ENCODE measurements around the gene CDH24. TPM values are rescaled to one million over a fixed set of nuclear protein-coding genes. Genes with fewer than 3 reads are reported as not detected.

The CDH24 gene
- total RNA-seq, 1 donor: 1.6 TPM

- DNase-seq (ENCODE audit: low read depth in 2 of 3, low spot score in 2 of 3): no peak
These were observed 34.2 kb upstream of the CDH24 start for GRCh38 chr14:23091294-23092225.

- no peak for DNase-seq (ENCODE audit: low read depth in 2 of 3, low spot score in 2 of 3)
These were observed 32.9 kb upstream of the CDH24 start for GRCh38 chr14:23090254-23090636.

- DNase-seq (ENCODE audit: low read depth in 2 of 3, low spot score in 2 of 3): no peak
These were observed 32.4 kb upstream of the CDH24 start for GRCh38 chr14:23089498-23090253.

GRCh38 chr14:23086565-23086964 is 29.2 kb upstream of the CDH24 start:
- DNase-seq (ENCODE audit: low read depth in 2 of 3, low spot score in 2 of 3): no peak

GRCh38 chr14:23085458-23085857 is 28.1 kb upstream of the CDH24 start:
- no peak for DNase-seq (ENCODE audit: low read depth in 2 of 3, low spot score in 2 of 3)

- no peak for DNase-seq (ENCODE audit: low read depth in 2 of 3, low spot score in 2 of 3)
These were observed 23.2 kb upstream of the CDH24 start for GRCh38 chr14:23080474-23080873.

- DNase-seq (ENCODE audit: low read depth in 2 of 3, low spot score in 2 of 3): no peak
These were observed 22.4 kb upstream of the CDH24 start for GRCh38 chr14:23079716-23080115.

- DNase-seq (ENCODE audit: low read depth in 2 of 3, low spot score in 2 of 3): no peak
These were observed 21.4 kb upstream of the CDH24 start for GRCh38 chr14:23078692-23079116.

- no peak for DNase-seq (ENCODE audit: low read depth in 2 of 3, low spot score in 2 of 3)
These were observed 20.6 kb upstream of the CDH24 start for GRCh38 chr14:23077962-23078361.

GRCh38 chr14:23076785-23077408 is 19.6 kb upstream of the CDH24 start:
- peak in 2 of 3 donors; percentile 29 to 58 for DNase-seq (ENCODE audit: low read depth in 2 of 3, low spot score in 2 of 3)

- no peak for DNase-seq (ENCODE audit: low read depth in 2 of 3, low spot score in 2 of 3)
These were observed 17.6 kb upstream of the CDH24 start for GRCh38 chr14:23074906-23075305.

- DNase-seq (ENCODE audit: low read depth in 2 of 3, low spot score in 2 of 3): no peak
These were observed 14.7 kb upstream of the CDH24 start for GRCh38 chr14:23071921-23072539.

GRCh38 chr14:23071244-23071920 is 14.1 kb upstream of the CDH24 start:
- DNase-seq (ENCODE audit: low read depth in 2 of 3, low spot score in 2 of 3): peak; percentile 50 to 85 (median 85)

- no peak for DNase-seq (ENCODE audit: low read depth in 2 of 3, low spot score in 2 of 3)
These were observed 13.2 kb upstream of the CDH24 start for GRCh38 chr14:23070262-23071129.

GRCh38 chr14:23069413-23069806 is 12.1 kb upstream of the CDH24 start:
- no peak for DNase-seq (ENCODE audit: low read depth in 2 of 3, low spot score in 2 of 3)

- peak; percentile 59 to 86 (median 80) for DNase-seq (ENCODE audit: low read depth in 2 of 3, low spot score in 2 of 3)
These were observed 11.6 kb upstream of the CDH24 start for GRCh38 chr14:23068789-23069412.

- DNase-seq (ENCODE audit: low read depth in 2 of 3, low spot score in 2 of 3): no peak
These were observed 10.8 kb upstream of the CDH24 start for GRCh38 chr14:23067847-23068788.

All from hematopoietic multipotent progenitor cell (in vitro differentiated cells).